ENCODE data around the gene LMF1.
"Not testable (repeated sequence)": the region's sequence is repeated elsewhere in the genome, so short reads cannot be mapped to it uniquely, and the experiment has no call there.

LMF1 gene

GRCh38 chr16:890217-890616, 80.6 kb downstream of the LMF1 start:
- DNase-seq, result no peak

GRCh38 chr16:889586-889985, 81.2 kb downstream of the LMF1 start:
- DNase-seq, result no peak

DNA sequence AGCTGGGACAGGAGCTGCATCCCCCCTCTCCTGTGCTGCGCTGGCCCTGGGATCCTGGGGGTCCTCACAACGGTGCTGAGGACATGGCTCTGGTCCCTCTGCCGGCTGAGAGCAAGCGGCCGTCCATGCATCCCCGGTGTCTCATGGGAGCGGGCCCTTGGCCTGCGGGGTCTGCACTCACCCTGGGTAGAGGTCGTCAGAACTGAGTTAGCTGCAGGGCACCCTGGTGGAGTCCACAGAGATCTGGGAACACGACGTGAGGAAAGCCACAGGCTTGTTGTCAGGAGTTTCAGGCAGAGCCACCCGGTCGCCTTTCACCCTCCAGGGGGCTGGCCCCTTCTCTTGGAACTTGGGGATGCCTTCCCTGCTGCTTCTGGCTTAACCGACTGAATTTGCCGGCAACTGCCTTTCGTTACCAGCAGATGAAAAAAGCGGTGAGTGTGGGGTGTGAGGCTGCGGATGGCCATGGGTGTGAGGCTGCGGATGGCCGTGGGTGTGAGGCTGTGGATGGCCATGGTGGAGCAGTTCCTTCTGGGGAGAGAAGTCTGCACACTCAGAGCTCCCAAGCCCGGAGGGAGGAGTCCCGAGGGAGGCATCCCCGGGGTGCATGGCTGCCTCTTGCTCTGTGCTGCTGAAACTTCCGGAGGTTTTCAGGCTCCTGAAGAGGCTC, 81.7 kb downstream of the LMF1 start:
- no peak for DNase-seq

- not testable (repeated sequence) for DNase-seq
These were observed 82.3 kb downstream of the LMF1 start for GRCh38 chr16:888456-888855.

GRCh38 chr16:887846-888245, 82.9 kb downstream of the LMF1 start:
- DNase-seq, result no peak

- no peak for DNase-seq
These were observed 83.7 kb downstream of the LMF1 start for GRCh38 chr16:886802-887731.

DNA sequence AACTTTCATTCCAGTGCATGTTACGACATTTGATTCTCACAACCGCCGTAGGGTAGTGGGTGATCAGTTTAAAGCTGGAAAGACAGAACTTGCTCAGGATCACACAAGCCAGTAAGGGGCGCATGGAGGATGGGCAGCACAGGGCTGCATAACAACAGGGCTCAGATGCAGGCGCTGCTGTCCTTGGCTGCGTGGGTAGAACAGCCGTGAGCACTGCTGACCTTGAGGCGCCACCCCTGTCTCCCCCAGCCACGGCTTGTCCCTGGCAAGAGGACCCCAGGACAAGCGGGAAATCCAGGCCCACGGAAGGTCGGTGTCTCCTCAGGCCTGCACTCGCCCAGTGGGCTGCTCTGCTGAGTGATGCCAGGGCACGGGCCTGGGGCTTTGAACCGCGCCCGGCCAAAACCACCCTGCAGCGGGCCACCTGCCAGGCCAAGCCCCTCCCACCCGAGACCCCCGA, 84.7 kb downstream of the LMF1 start:
- DNase-seq, result no peak

- DNase-seq, result no peak
These were observed 85.4 kb downstream of the LMF1 start for GRCh38 chr16:885391-885790.

GRCh38 chr16:884232-884631, 86.6 kb downstream of the LMF1 start:
- DNase-seq, result no peak

- DNase-seq, result no peak
These were observed 87.0 kb downstream of the LMF1 start for GRCh38 chr16:883781-884180.

- no peak for DNase-seq
These were observed 87.4 kb downstream of the LMF1 start for GRCh38 chr16:883340-883739.

- not testable (repeated sequence) for DNase-seq
These were observed 88.1 kb downstream of the LMF1 start for GRCh38 chr16:882671-883070.

DNA sequence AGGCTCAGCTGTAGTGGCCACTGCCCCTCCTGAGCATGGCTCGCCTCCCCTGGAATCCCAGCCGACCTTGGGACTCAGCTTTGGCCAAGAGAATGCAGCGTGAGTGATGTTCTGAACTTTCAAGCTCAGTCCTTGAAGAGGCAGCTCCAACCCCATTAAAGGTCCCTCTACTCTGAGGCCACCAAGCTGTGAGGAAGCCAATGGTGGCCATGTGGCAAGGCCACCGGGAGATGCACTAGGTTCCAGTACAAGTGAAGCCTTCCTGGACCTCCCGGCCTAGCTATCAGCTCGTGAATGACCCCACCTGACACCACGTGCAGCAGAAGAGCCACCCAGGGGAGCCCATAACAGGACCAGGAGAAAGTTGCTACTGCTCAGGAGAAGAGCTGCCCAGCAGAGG, 88.5 kb downstream of the LMF1 start:
- DNase-seq, result no peak

DNA sequence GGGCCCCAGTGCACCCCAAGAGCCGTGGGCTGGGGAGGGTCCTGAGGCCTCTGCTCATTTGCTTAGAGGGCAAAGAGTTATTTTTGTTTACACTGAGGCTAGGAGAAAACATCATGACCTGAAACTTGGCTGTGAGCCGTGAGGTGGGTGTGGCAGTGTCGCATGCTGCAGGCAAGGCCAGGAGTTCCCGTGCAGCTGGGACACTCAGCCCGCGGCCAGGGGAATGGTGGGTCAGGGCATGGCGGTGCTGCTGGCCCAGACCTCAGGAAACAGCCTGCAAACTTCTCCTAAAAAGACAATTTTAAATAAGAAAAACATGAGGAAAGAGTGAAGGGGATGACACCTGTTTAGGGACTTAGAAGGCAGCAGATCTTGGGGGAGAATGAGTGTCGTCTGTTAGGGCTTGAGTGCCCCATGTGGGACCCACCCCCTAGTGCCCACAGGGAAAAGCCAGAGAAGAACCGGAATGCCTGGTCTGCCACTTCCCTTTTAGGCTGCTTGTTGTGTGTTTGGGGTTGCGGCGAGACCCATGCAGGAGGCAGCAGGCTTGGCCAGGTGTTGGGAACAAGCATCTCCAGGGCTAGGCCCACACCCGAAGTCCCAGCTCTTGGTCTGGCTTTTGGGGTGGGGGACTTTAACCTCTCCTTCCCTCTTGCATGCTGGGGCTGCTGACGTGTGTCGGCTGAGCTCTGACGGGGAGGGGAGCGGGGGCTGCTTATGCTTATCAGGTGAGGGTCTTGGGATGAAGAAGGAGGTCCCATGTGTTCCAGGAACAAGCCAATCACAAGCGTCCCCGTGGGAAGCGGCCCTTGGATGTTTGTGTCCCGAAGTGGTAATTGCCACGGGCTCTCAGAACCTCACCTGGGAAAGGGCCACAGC, 89.3 kb downstream of the LMF1 start:
- DNase-seq, result no peak

DNA sequence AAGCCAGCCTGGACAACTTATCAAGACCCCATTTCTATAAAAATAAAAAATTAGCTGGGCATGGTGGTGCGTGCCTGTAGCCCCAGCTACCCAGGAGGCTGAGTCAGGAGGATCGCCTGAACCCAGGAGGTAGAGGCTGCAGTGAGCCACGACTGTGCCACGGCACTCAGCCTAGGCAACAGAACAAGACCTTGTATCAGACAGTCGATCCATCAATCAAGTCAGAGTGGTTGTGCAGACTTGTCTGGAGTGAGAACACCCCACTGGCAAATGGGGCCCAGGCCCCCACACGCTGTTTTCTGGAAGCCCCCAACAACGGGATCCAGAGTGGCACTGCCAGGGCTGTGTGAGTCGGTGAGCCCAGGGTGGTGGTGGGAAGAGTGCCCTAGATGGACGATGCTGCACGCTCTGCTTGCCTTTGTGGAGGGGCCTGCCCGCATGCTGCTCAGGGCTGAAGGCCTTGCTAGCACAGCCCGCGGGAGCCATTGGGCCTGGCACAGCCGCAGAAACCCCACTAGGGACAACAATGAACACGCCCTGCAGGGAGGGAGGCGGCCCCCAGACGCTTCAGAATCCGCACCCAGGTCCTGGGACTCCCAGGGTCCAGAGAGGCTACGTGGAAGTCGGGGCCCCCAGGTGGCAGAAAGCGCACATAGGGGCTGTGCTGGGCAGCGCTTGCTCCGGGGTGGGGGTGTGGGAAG, 90.2 kb downstream of the LMF1 start:
- DNase-seq, result no peak

DNA sequence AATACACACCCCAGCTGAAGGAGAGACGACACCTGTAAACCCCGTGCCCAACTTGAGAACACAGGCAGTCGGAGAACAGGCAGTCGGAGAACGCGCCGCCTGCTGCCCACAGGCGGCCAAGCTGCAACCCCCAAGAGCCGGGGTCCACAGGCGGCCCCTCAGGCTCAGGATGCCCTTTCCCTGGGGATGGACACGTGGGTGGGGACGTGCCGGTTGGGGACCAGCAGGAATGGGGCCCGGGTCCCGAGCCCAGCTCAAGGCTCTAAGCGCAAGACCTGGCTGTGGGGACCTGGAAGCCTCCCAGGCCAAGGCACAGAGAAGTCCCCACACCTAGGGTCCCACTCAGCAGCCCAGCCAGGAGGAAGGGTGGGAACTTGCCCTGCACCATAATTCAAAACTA, 90.8 kb downstream of the LMF1 start:
- no peak for DNase-seq

GRCh38 chr16:879461-879861, 91.3 kb downstream of the LMF1 start:
- DNase-seq, result no peak

DNA sequence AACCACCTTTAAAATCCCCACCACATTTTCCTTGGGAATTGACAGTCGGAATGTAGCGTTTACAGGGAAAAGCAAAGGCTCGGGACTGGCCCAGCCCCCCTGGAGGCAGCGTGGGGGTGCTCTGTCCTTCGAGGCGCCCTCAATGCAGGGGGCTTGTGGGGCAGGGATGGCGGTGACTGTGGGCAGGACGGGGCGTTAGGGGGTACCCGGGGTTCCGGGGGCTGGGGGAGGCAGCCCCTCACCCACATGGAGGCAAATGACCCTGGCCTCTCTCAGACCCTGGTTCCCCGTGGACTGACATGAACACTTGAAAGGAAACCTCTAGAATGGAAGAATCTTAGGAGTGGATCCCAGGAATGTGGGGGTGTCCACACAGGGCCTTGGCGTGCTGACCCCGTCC, 91.9 kb downstream of the LMF1 start:
- DNase-seq, result no peak

GRCh38 chr16:878072-878784, 92.6 kb downstream of the LMF1 start:
- DNase-seq, result no peak

DNA sequence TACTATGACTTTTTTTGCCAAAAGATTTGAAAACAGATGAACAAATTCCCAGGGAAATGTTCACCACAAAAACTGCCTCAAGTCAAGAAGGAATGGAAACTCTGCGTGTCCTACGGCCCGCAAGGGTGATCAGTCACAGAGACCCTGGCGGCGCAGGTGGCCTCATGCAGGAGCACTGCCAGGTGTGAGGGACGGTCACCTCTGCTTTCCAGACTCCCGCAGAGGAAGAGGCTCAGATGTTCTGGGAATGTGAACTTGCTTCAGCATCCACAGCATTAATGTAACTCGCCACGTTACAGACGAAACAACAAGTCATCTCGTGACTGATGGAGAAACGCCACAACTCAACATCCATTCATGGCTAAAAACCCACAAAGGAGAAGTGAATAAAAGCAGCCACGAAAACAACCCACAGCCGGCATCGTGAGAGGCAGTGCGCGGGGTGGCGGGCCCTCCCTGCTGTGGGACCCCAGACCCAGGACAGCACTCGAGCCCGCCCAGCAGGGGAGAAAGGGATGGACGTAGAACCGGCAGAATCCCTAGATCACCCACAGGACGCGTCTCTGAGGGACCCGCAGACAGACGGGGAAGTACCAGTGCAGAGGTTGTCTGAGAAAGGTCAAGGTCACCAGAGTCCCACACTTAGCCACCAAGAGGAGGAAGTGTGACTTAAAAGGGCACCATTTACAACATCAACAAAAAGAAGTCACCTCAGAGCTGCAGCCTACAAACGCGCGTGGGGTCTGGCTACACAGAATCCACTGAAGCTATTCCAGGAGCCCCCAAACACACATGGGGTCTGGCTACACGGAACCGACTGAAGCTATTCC, 93.3 kb downstream of the LMF1 start:
- no peak for DNase-seq
